Central memory CD8-positive, alpha-beta T cell (primary cell): Measurements from ENCODE around the gene USP37.

Experiments
- ATAC-seq: fragments of 150-1000 bp; cut with Tn5 transposase; replicated peaks from 2 replicates; pipeline ENCODE4 v1.10.0; 2022; ENCODE audit warnings: mild to moderate bottlenecking, moderate FRiP score, moderate number of reproducible peaks; ENCODE audit not compliant: poor library complexity, severe bottlenecking; ENCODE audit errors: extremely low read depth
- DNase-seq, 2 donors: peaks; one replicate each; pipeline ENCODE4 v3.0.0; 2021; ENCODE audit warnings: low spot score in 2 of 2
- H3K27ac Mint-ChIP-seq: one replicate; pipeline ENCODE4 v1.8.0; 2022; ENCODE audit warnings: low read depth, mild to moderate bottlenecking, moderate library complexity, mixed read lengths
- H3K27me3 Mint-ChIP-seq: one replicate; pipeline ENCODE4 v1.8.0; 2022; ENCODE audit warnings: mixed read lengths
- H3K36me3 Mint-ChIP-seq: one replicate; pipeline ENCODE4 v1.8.0; 2022; ENCODE audit warnings: mild to moderate bottlenecking, moderate library complexity, mixed read lengths; ENCODE audit not compliant: insufficient read depth
- H3K4me1 Mint-ChIP-seq: one replicate; pipeline ENCODE4 v1.8.0; 2022; ENCODE audit warnings: mixed read lengths
- H3K4me3 Mint-ChIP-seq: one replicate; pipeline ENCODE4 v1.8.0; 2022; ENCODE audit warnings: mild to moderate bottlenecking, moderate library complexity, mixed read lengths
- H3K9me3 Mint-ChIP-seq: one replicate; pipeline ENCODE4 v1.8.0; 2022; ENCODE audit warnings: mixed read lengths

Gene USP37

GRCh38 chr2:218456849-218457248 lies 111.3 kb downstream of the USP37 start:
- Mint-ChIP-seq H3K27me3 (no peaks in the 10 kb centered on the region), H3K36me3 (peaks cover 53% of the 10 kb centered on the region)

GRCh38 chr2:218452079-218452478 lies 116.1 kb downstream of the USP37 start:
- DNase-seq (no peak), ATAC-seq (no peak)
- Mint-ChIP-seq H3K9me3 (peaks cover 10% of the 10 kb centered on the region), H3K4me1 (no peaks in the 10 kb centered on the region), H3K27me3 (no peaks in the 10 kb centered on the region), H3K4me3 (no peak overlapping the region), H3K27ac (no peak overlapping the region), H3K36me3 (peaks cover 40% of the 10 kb centered on the region)

More at GRCh38 chr2:218456849-218457248, 111.3 kb downstream of the USP37 start:
- DNase-seq (no peak), ATAC-seq (no peak)
- no peak overlapping the region for H3K4me3 Mint-ChIP-seq
- H3K27ac Mint-ChIP-seq, result no peak overlapping the region
- H3K9me3 Mint-ChIP-seq, result peaks cover 10% of the 10 kb centered on the region
- H3K4me1 Mint-ChIP-seq, result no peaks in the 10 kb centered on the region

- peaks cover 11% of the 10 kb centered on the region for H3K36me3 Mint-ChIP-seq
- DNase-seq (no peak), ATAC-seq (no peak)
These were observed 119.2 kb downstream of the USP37 start for GRCh38 chr2:218448934-218449333.

GRCh38 chr2:218447072-218447471 lies 121.1 kb downstream of the USP37 start:
- no peak overlapping the region for H3K4me3 Mint-ChIP-seq
- DNase-seq, result no peak
- no peaks in the 10 kb centered on the region for H3K4me1 Mint-ChIP-seq
- no peaks in the 10 kb centered on the region for H3K9me3 Mint-ChIP-seq
- no peaks in the 10 kb centered on the region for H3K27me3 Mint-ChIP-seq
- ATAC-seq, result no peak
- peaks cover 6% of the 10 kb centered on the region for H3K36me3 Mint-ChIP-seq
- no peak overlapping the region for H3K27ac Mint-ChIP-seq

More at GRCh38 chr2:218448934-218449333, 119.2 kb downstream of the USP37 start:
- no peak overlapping the region for H3K4me3 Mint-ChIP-seq
- H3K9me3 Mint-ChIP-seq, result no peaks in the 10 kb centered on the region
- no peaks in the 10 kb centered on the region for H3K27me3 Mint-ChIP-seq
- no peaks in the 10 kb centered on the region for H3K4me1 Mint-ChIP-seq
- no peak overlapping the region for H3K27ac Mint-ChIP-seq

GRCh38 chr2:218446547-218446946 lies 121.6 kb downstream of the USP37 start:
- H3K4me3 Mint-ChIP-seq, result no peak overlapping the region

GRCh38 chr2:218445602-218446001 lies 122.5 kb downstream of the USP37 start:
- no peaks in the 10 kb centered on the region for H3K9me3 Mint-ChIP-seq
- DNase-seq, result no peak
- ATAC-seq, result no peak
- no peaks in the 10 kb centered on the region for H3K4me1 Mint-ChIP-seq
- H3K36me3 Mint-ChIP-seq, result peaks cover 6% of the 10 kb centered on the region
- H3K4me3 Mint-ChIP-seq, result no peak overlapping the region
- no peaks in the 10 kb centered on the region for H3K27me3 Mint-ChIP-seq
- H3K27ac Mint-ChIP-seq, result no peak overlapping the region

More at GRCh38 chr2:218446547-218446946, 121.6 kb downstream of the USP37 start:
- no peak for DNase-seq
- Mint-ChIP-seq H3K27ac (no peak overlapping the region), H3K36me3 (peaks cover 6% of the 10 kb centered on the region), H3K9me3 (no peaks in the 10 kb centered on the region), H3K27me3 (no peaks in the 10 kb centered on the region), H3K4me1 (no peaks in the 10 kb centered on the region)
- no peak for ATAC-seq

- Mint-ChIP-seq H3K27me3 (no peaks in the 10 kb centered on the region), H3K4me3 (no peak overlapping the region), H3K27ac (no peak overlapping the region), H3K36me3 (peaks cover 6% of the 10 kb centered on the region), H3K4me1 (no peaks in the 10 kb centered on the region), H3K9me3 (no peaks in the 10 kb centered on the region)
- DNase-seq (no peak), ATAC-seq (no peak)
These were observed 123.3 kb downstream of the USP37 start for GRCh38 chr2:218444692-218445357.

GRCh38 chr2:218438596-218438995 lies 129.6 kb downstream of the USP37 start:
- no peaks in the 10 kb centered on the region for H3K27me3 Mint-ChIP-seq
- no peak overlapping the region for H3K4me3 Mint-ChIP-seq
- no peak for DNase-seq
- H3K36me3 Mint-ChIP-seq, result no peaks in the 10 kb centered on the region
- H3K4me1 Mint-ChIP-seq, result no peaks in the 10 kb centered on the region
- ATAC-seq, result no peak
- no peak overlapping the region for H3K27ac Mint-ChIP-seq
- no peaks in the 10 kb centered on the region for H3K9me3 Mint-ChIP-seq

- H3K36me3 Mint-ChIP-seq, result no peaks in the 10 kb centered on the region
- no peak for ATAC-seq
- H3K4me3 Mint-ChIP-seq, result no peak overlapping the region
- H3K27ac Mint-ChIP-seq, result no peak overlapping the region
- no peaks in the 10 kb centered on the region for H3K4me1 Mint-ChIP-seq
- no peaks in the 10 kb centered on the region for H3K9me3 Mint-ChIP-seq
- DNase-seq, result no peak
- no peaks in the 10 kb centered on the region for H3K27me3 Mint-ChIP-seq
These were observed 130.2 kb downstream of the USP37 start for GRCh38 chr2:218437969-218438368.

GRCh38 chr2:218436992-218437391 lies 131.2 kb downstream of the USP37 start:
- no peaks in the 10 kb centered on the region for H3K27me3 Mint-ChIP-seq
- H3K27ac Mint-ChIP-seq, result no peak overlapping the region
- no peak for DNase-seq
- H3K4me1 Mint-ChIP-seq, result no peaks in the 10 kb centered on the region
- no peaks in the 10 kb centered on the region for H3K9me3 Mint-ChIP-seq
- no peak overlapping the region for H3K4me3 Mint-ChIP-seq
- H3K36me3 Mint-ChIP-seq, result no peaks in the 10 kb centered on the region
- ATAC-seq, result no peak

- Mint-ChIP-seq H3K27ac (no peak overlapping the region), H3K4me1 (peaks cover 2% of the 10 kb centered on the region), H3K36me3 (no peaks in the 10 kb centered on the region), H3K9me3 (no peaks in the 10 kb centered on the region), H3K4me3 (no peak overlapping the region), H3K27me3 (no peaks in the 10 kb centered on the region)
- DNase-seq (no peak), ATAC-seq (no peak)
These were observed 132.9 kb downstream of the USP37 start for GRCh38 chr2:218435003-218435982.

- no peak for ATAC-seq
- Mint-ChIP-seq H3K4me3 (no peak overlapping the region), H3K36me3 (no peaks in the 10 kb centered on the region), H3K27me3 (no peaks in the 10 kb centered on the region), H3K4me1 (peaks cover 7% of the 10 kb centered on the region), H3K9me3 (no peaks in the 10 kb centered on the region), H3K27ac (no peak overlapping the region)
- no peak for DNase-seq
These were observed 133.7 kb downstream of the USP37 start for GRCh38 chr2:218434456-218434855.
